Tibial nerve (tissue), 4 donors: Measurements from ENCODE around the gene CRYZL1. TPM values are rescaled to one million over a fixed set of nuclear protein-coding genes. Genes with fewer than 3 reads are reported as not detected.

Experiments
- DNase-seq, 2 donors: peaks; one replicate each; pipeline ENCODE4 v3.0.0-alpha.2; 2019; ENCODE audit warnings: low spot score in 2 of 2
- H3K27ac ChIP-seq, 4 donors: fragments of 200-600 bp; sonication (generic) in 3 of 4; one replicate each; pipeline ENCODE4 v1.5.1; 2017 to 2019; ENCODE audit warnings: mild to moderate bottlenecking in 1 of 4
- H3K27me3 ChIP-seq, 2 donors: fragments of 200-600 bp; sonication (generic) in 1 of 2; one replicate each; pipeline versions ENCODE4 v1.5.1 to v1.6.0; 2017 to 2019
- H3K36me3 ChIP-seq, 3 donors: fragments of 200-600 bp; sonication (generic); one replicate each; pipeline ENCODE4 v1.5.1; 2018 to 2019
- H3K4me1 ChIP-seq, 4 donors: fragments of 200-600 bp; sonication (generic) in 3 of 4; one replicate each; pipeline ENCODE4 v1.5.1; 2017 to 2019
- H3K4me3 ChIP-seq, 4 donors: fragments of 200-600 bp; sonication (generic) in 3 of 4; one replicate each; pipeline ENCODE4 v1.5.1; 2017 to 2019; ENCODE audit warnings: mild to moderate bottlenecking in 1 of 4, moderate library complexity in 1 of 4
- H3K9me3 ChIP-seq, 4 donors: fragments of 200-600 bp; sonication (generic) in 3 of 4; one replicate each; pipeline ENCODE4 v1.5.1; 2017 to 2019
- EP300 ChIP-seq, 2 donors: sonication (generic); formaldehyde crosslinking; IDR thresholded peaks; one replicate each; pipeline ENCODE4 v1.6.1; 2017; ENCODE audit warnings: antibody characterized with exemption in 2 of 2, mild to moderate bottlenecking in 1 of 2
- POLR2A ChIP-seq, 2 donors: fragments of 450-650 bp; IDR thresholded peaks; one replicate each; pipeline ENCODE4 v1.6.1; 2017; ENCODE audit warnings: antibody characterized with exemption in 2 of 2, mild to moderate bottlenecking in 2 of 2, moderate library complexity in 2 of 2
- WGBS, 2 donors: methylation state at CpG; one replicate each; pipeline ENCODE4 v1.1.5; 2018; 5-methylcytosine and 5-hydroxymethylcytosine counted together
- total RNA-seq, 4 donors: library from RNA; depleted of rRNA; stranded (reverse); fragments of >200 nt; gene quantifications; one replicate each; pipeline ENCODE4 v1.1.0, GENCODE V29; 2016
- TF ChIP-seq, protein P1 (sequence below), 5 experiments: fragments of 200-600 bp in 3 of 5; fragments of 450-650 bp in 2 of 5; sonication (generic) in 3 of 5; IDR thresholded peaks; one replicate each; pipeline ENCODE4 v1.5.1; 2016 to 2019; ENCODE audit warnings: antibody characterized with exemption in 5 of 5, mild to moderate bottlenecking in 3 of 5, moderate library complexity in 2 of 5

Gene CRYZL1
- total RNA-seq, 4 donors from 2014 or later: 48.8 to 94.4 (median 74.8) TPM

DNA sequence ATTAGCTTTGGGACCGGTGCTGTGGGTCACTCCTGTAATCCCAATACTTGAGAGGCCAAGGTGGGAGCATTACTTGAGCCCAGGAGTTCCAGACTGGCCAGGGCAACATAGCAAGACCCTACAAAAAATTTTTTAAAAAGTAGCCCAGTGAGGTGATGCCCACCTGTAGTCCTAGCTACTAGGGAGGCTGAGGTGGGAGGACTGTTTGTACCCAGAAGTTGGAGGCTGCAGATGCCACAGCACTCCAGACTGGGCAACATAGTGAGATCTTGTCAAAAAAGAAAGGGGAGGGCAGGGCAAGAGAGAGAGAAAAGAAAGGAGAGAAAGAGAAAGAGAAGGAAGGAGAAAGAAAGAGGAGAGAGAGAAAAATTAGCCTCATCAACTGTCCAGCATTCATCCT is 7.0 kb upstream of the CRYZL1 start:
- Histone ChIP-seq H3K27ac (no peak overlapping the region), H3K4me3 (no peak overlapping the region), H3K9me3 (no peaks in the 10 kb centered on the region), H3K27me3 (no peaks in the 10 kb centered on the region), H3K4me1 (peaks cover 0 to 70% (median 17%) of the 10 kb centered on the region in 4 donors), H3K36me3 (no peaks in the 10 kb centered on the region)
- no peak for DNase-seq
- 91 to 95% methylated on average over 1 of the region's 1 CpG for WGBS, 2 donors
- TF ChIP-seq POLR2A (IDR thresholded peaks at IDR 0.05) (no peak), EP300 (IDR thresholded peaks at IDR 0.05) (no peak)
- TF ChIP-seq, protein P1, sequence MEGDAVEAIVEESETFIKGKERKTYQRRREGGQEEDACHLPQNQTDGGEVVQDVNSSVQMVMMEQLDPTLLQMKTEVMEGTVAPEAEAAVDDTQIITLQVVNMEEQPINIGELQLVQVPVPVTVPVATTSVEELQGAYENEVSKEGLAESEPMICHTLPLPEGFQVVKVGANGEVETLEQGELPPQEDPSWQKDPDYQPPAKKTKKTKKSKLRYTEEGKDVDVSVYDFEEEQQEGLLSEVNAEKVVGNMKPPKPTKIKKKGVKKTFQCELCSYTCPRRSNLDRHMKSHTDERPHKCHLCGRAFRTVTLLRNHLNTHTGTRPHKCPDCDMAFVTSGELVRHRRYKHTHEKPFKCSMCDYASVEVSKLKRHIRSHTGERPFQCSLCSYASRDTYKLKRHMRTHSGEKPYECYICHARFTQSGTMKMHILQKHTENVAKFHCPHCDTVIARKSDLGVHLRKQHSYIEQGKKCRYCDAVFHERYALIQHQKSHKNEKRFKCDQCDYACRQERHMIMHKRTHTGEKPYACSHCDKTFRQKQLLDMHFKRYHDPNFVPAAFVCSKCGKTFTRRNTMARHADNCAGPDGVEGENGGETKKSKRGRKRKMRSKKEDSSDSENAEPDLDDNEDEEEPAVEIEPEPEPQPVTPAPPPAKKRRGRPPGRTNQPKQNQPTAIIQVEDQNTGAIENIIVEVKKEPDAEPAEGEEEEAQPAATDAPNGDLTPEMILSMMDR (IDR thresholded peaks at IDR 0.05): no peak

GRCh38 chr21:33647587-33647986 is 6.0 kb upstream of the CRYZL1 start:
- Histone ChIP-seq H3K9me3 (no peaks in the 10 kb centered on the region), H3K36me3 (no peaks in the 10 kb centered on the region), H3K27me3 (no peaks in the 10 kb centered on the region), H3K27ac (no peak overlapping the region), H3K4me1 (peaks cover 0 to 70% (median 17%) of the 10 kb centered on the region in 4 donors), H3K4me3 (no peak overlapping the region)
- TF ChIP-seq POLR2A (IDR thresholded peaks at IDR 0.05) (no peak), EP300 (IDR thresholded peaks at IDR 0.05) (no peak)
- TF ChIP-seq, protein P1 (IDR thresholded peaks at IDR 0.05): no peak
- 86 to 91% methylated on average over 3 of the region's 3 CpGs for WGBS, 2 donors
- DNase-seq: no peak

GRCh38 chr21:33645730-33646129 is 4.2 kb upstream of the CRYZL1 start:
- 93 to 94% methylated on average over 4 of the region's 4 CpGs for WGBS, 2 donors
- Histone ChIP-seq H3K36me3 (no peaks in the 10 kb centered on the region), H3K27ac (peak overlapping the region in 1 of 4 donors; percentile 20), H3K27me3 (no peaks in the 10 kb centered on the region), H3K4me1 (peaks cover 0 to 60% (median 15%) of the 10 kb centered on the region in 4 donors), H3K4me3 (no peak overlapping the region), H3K9me3 (no peaks in the 10 kb centered on the region)
- no peak for DNase-seq
- no peak for TF ChIP-seq POLR2A (IDR thresholded peaks at IDR 0.05)
- TF ChIP-seq, protein P1 (IDR thresholded peaks at IDR 0.05): no peak

- Histone ChIP-seq H3K4me3 (peak overlapping the region in 2 of 4 donors; percentile 44 to 99), H3K27me3 (no peaks in the 10 kb centered on the region), H3K27ac (peak overlapping the region in 3 of 4 donors; percentile 87 to 96 (median 92)), H3K4me1 (peaks cover 0 to 60% (median 16%) of the 10 kb centered on the region in 4 donors), H3K36me3 (no peaks in the 10 kb centered on the region), H3K9me3 (no peaks in the 10 kb centered on the region)
- TF ChIP-seq EP300 (IDR thresholded peaks at IDR 0.05) (peak in 1 of 2 donors; percentile 60), POLR2A (IDR thresholded peaks at IDR 0.05) (no peak)
- TF ChIP-seq, protein P1 (IDR thresholded peaks at IDR 0.05): no peak
- DNase-seq: peak in 1 of 2 donors; percentile 34
- WGBS, 2 donors: 41 to 49% methylated on average over 11 of the region's 11 CpGs
Measured at GRCh38 chr21:33644383-33645074, 3.0 kb upstream of the CRYZL1 start.

DNA sequence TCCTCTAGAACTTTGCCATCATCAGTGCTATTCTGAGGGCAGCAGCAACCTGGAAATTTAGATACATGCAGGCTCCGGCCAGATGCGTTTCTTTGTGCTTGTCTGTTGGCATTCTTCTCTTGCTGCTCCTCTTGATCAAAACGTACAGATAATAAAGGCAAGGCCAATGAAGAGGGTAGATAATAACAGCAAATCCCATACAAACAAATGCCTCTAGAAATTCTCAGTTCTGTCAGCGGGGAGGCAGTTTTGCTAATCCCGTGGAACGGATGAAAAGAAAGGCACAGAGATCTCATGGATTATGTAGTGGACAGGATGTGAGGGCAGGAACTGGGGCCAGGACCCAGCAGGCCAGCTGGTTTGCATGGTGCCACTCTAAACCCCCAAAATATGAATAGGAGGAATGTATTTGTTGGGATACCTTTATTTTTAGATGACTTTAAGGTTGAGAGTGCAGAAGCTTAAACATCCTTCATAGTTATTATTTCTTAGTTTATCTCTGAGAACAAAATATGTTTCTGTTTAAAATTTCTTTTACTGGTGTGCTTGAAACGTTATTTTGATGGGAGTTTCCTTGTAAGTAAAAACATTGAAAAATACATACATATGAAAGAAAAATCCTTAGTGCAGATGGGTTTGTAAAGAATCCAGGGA is 2.2 kb upstream of the CRYZL1 start:
- peak overlapping the region; percentile 44 to 99 (median 86) for H3K4me3 ChIP-seq
- no peaks in the 10 kb centered on the region for H3K27me3 ChIP-seq
- H3K27ac ChIP-seq: peak overlapping the region; percentile 87 to 96 (median 92)
- H3K9me3 ChIP-seq: no peaks in the 10 kb centered on the region
- H3K36me3 ChIP-seq: no peaks in the 10 kb centered on the region
- TF ChIP-seq POLR2A (IDR thresholded peaks at IDR 0.05): no peak
- TF ChIP-seq EP300 (IDR thresholded peaks at IDR 0.05): no peak
- TF ChIP-seq, protein P1 (IDR thresholded peaks at IDR 0.05): no peak
- 5% methylated on average over 7 of the region's 7 CpGs for WGBS, 2 donors
- no peak for DNase-seq
- H3K4me1 ChIP-seq: peaks cover 0 to 59% (median 16%) of the 10 kb centered on the region in 4 donors
